ENCODE results near the gene OPN3. TPM values are rescaled to one million over a fixed set of nuclear protein-coding genes. Genes with fewer than 3 reads are reported as not detected.

The OPN3 gene
- total and polyA plus RNA-seq, 8 donors = 16.9 to 28.4 (median 23.4) TPM

DNA sequence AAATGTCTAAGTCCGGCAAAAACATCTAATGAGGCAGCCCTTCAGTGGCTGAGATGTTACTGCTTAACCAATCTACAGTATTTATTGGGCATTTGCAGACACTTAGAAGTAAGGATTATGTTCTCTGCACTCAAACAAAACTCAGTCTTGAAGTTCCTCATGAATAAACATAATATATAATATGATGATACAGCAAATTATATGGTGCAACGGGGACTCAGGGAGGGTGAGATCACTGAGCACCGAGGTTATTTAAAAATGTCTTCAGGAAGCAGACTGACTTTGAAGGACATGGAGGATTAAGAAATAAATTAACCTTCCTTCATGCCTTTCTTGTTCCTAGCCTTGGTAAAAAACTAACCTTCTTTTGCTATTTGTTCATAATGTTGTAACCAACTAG lies 39.8 kb upstream of the OPN3 start:
- no peaks in the 10 kb centered on the region for H3K4me1 ChIP-seq
- TF ChIP-seq, protein P1, sequence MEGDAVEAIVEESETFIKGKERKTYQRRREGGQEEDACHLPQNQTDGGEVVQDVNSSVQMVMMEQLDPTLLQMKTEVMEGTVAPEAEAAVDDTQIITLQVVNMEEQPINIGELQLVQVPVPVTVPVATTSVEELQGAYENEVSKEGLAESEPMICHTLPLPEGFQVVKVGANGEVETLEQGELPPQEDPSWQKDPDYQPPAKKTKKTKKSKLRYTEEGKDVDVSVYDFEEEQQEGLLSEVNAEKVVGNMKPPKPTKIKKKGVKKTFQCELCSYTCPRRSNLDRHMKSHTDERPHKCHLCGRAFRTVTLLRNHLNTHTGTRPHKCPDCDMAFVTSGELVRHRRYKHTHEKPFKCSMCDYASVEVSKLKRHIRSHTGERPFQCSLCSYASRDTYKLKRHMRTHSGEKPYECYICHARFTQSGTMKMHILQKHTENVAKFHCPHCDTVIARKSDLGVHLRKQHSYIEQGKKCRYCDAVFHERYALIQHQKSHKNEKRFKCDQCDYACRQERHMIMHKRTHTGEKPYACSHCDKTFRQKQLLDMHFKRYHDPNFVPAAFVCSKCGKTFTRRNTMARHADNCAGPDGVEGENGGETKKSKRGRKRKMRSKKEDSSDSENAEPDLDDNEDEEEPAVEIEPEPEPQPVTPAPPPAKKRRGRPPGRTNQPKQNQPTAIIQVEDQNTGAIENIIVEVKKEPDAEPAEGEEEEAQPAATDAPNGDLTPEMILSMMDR (IDR thresholded peaks at IDR 0.05) = no peak
- no peaks in the 10 kb centered on the region for H3K36me3 ChIP-seq
- no peak overlapping the region for H3K4me3 ChIP-seq
- no peaks in the 10 kb centered on the region for H3K9me3 ChIP-seq
- H3K27ac ChIP-seq = no peak overlapping the region
- intact Hi-C loops (cut with DNase I) = no loop called here
- no peak for ATAC-seq
- H3K27me3 ChIP-seq = no peaks in the 10 kb centered on the region
- no peak for DNase-seq

DNA sequence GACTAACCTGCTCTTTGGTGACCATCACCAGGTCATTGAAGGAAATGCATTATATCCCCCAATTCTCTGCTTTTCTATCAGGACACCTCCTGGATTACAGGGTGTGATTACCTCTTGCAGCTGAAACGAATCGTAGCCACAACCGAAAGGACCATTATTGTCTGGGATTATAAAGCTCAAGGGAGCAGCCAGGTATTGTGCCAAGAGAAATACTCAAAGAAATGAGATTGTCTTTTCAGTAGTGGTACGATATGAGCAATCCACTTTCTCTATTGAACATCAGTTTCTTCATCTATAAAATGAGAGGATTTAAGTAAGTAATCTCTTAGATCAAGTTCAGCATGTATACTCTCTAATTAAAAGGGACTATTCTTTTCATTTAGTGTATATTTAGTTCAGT lies 39.2 kb upstream of the OPN3 start:
- ATAC-seq (no peak), DNase-seq (no peak)
- H3K9me3 ChIP-seq = no peaks in the 10 kb centered on the region
- TF ChIP-seq, protein P1 (IDR thresholded peaks at IDR 0.05) = no peak
- H3K27me3 ChIP-seq = no peaks in the 10 kb centered on the region
- intact Hi-C loops (cut with DNase I) = no loop called here
- H3K36me3 ChIP-seq = no peaks in the 10 kb centered on the region
- H3K4me3 ChIP-seq = no peak overlapping the region
- no peak overlapping the region for H3K27ac ChIP-seq
- no peaks in the 10 kb centered on the region for H3K4me1 ChIP-seq

GRCh38 chr1:241678536-241678935 lies 38.4 kb upstream of the OPN3 start:
- no peak overlapping the region for H3K27ac ChIP-seq
- intact Hi-C loops (cut with DNase I) = no loop called here
- ATAC-seq (no peak), DNase-seq (no peak)
- no peaks in the 10 kb centered on the region for H3K27me3 ChIP-seq
- TF ChIP-seq, protein P1 (IDR thresholded peaks at IDR 0.05) = no peak
- H3K9me3 ChIP-seq = no peaks in the 10 kb centered on the region
- no peak overlapping the region for H3K4me3 ChIP-seq
- no peaks in the 10 kb centered on the region for H3K36me3 ChIP-seq
- H3K4me1 ChIP-seq = no peaks in the 10 kb centered on the region

GRCh38 chr1:241677201-241677600 lies 37.0 kb upstream of the OPN3 start:
- Histone ChIP-seq H3K9me3 (no peaks in the 10 kb centered on the region), H3K36me3 (no peaks in the 10 kb centered on the region), H3K4me3 (no peak overlapping the region), H3K4me1 (no peaks in the 10 kb centered on the region), H3K27ac (no peak overlapping the region), H3K27me3 (no peaks in the 10 kb centered on the region)
- TF ChIP-seq, protein P1 (IDR thresholded peaks at IDR 0.05) = no peak
- ATAC-seq (no peak), DNase-seq (no peak)
- intact Hi-C loops (cut with DNase I) = no loop called here

- no peak for DNase-seq
- no peaks in the 10 kb centered on the region for H3K27me3 ChIP-seq
- no peaks in the 10 kb centered on the region for H3K4me1 ChIP-seq
- no peak overlapping the region for H3K27ac ChIP-seq
- no peak overlapping the region for H3K4me3 ChIP-seq
- no peak for ATAC-seq
- no peaks in the 10 kb centered on the region for H3K36me3 ChIP-seq
- intact Hi-C loops (cut with DNase I) = no loop called here
- TF ChIP-seq, protein P1 (IDR thresholded peaks at IDR 0.05) = no peak
- H3K9me3 ChIP-seq = no peaks in the 10 kb centered on the region
These were observed 35.8 kb upstream of the OPN3 start for GRCh38 chr1:241675983-241676382.

Data from left lung (tissue), 10 donors.